ENCODE results near the gene APBB2. TPM values are rescaled to one million over a fixed set of nuclear protein-coding genes. Genes with fewer than 3 reads are reported as not detected.

The APBB2 gene
- total RNA-seq, 2 donors from 2014 or later = 17.4 to 56.6 TPM

- H3K27ac ChIP-seq = no peak overlapping the region
- no peak for DNase-seq (ENCODE audit: low spot score)
- H3K27me3 ChIP-seq (replicated peaks; ENCODE audit: insufficient read depth) = no peaks in the 10 kb centered on the region
- H3K4me1 ChIP-seq (replicated peaks) = no peaks in the 10 kb centered on the region
- no peaks in the 10 kb centered on the region for H3K36me3 ChIP-seq
- 95% methylated on average over 1 of the region's 1 CpG for WGBS
- TF ChIP-seq CTCF (IDR thresholded peaks at IDR 0.05) (no peak), POLR2A (IDR thresholded peaks at IDR 0.05) (no peak), POLR2AphosphoS5 (IDR thresholded peaks at IDR 0.05) (no peak)
- no peaks in the 10 kb centered on the region for H3K9me3 ChIP-seq
- H3K4me3 ChIP-seq = no peak overlapping the region
- intact Hi-C loops (cut with DNase I) = no loop called here
These were observed 250.4 kb downstream of the APBB2 start for GRCh38 chr4:40963897-40964478.

- Histone ChIP-seq H3K4me3 (no peak overlapping the region), H3K4me1 (replicated peaks) (no peaks in the 10 kb centered on the region), H3K27me3 (replicated peaks; ENCODE audit: insufficient read depth) (no peaks in the 10 kb centered on the region), H3K27ac (no peak overlapping the region), H3K36me3 (no peaks in the 10 kb centered on the region), H3K9me3 (no peaks in the 10 kb centered on the region)
- TF ChIP-seq POLR2A (IDR thresholded peaks at IDR 0.05) (no peak), POLR2AphosphoS5 (IDR thresholded peaks at IDR 0.05) (no peak), CTCF (IDR thresholded peaks at IDR 0.05) (no peak)
- DNase-seq (ENCODE audit: low spot score) = no peak
- intact Hi-C loops (cut with DNase I) = no loop called here
- WGBS = 80% methylated on average over 7 of the region's 7 CpGs
These were observed 251.7 kb downstream of the APBB2 start for GRCh38 chr4:40962551-40963180.

- H3K27me3 ChIP-seq (replicated peaks; ENCODE audit: insufficient read depth) = no peaks in the 10 kb centered on the region
- no peak overlapping the region for H3K27ac ChIP-seq
- no peaks in the 10 kb centered on the region for H3K4me1 ChIP-seq (replicated peaks)
- intact Hi-C loops (cut with DNase I) = no loop called here
- 97% methylated on average over 1 of the region's 1 CpG for WGBS
- no peaks in the 10 kb centered on the region for H3K36me3 ChIP-seq
- DNase-seq (ENCODE audit: low spot score) = no peak
- H3K9me3 ChIP-seq = no peaks in the 10 kb centered on the region
- TF ChIP-seq POLR2A (IDR thresholded peaks at IDR 0.05) (no peak), CTCF (IDR thresholded peaks at IDR 0.05) (no peak), POLR2AphosphoS5 (IDR thresholded peaks at IDR 0.05) (no peak)
- H3K4me3 ChIP-seq = no peak overlapping the region
These were observed 253.4 kb downstream of the APBB2 start for GRCh38 chr4:40960941-40961340.

- DNase-seq (ENCODE audit: low spot score) = no peak
- Histone ChIP-seq H3K4me1 (replicated peaks) (no peaks in the 10 kb centered on the region), H3K4me3 (no peak overlapping the region), H3K36me3 (no peaks in the 10 kb centered on the region), H3K27ac (no peak overlapping the region), H3K9me3 (no peaks in the 10 kb centered on the region), H3K27me3 (replicated peaks; ENCODE audit: insufficient read depth) (no peaks in the 10 kb centered on the region)
- intact Hi-C loops (cut with DNase I) = no loop called here
- WGBS = 95% methylated on average over 6 of the region's 6 CpGs
- TF ChIP-seq POLR2A (IDR thresholded peaks at IDR 0.05) = no peak
These were observed 257.1 kb downstream of the APBB2 start for GRCh38 chr4:40957281-40957680.

GRCh38 chr4:40956721-40957255, 257.6 kb downstream of the APBB2 start:
- intact Hi-C loops (cut with DNase I) = no loop called here
- no peak overlapping the region for H3K27ac ChIP-seq

More at GRCh38 chr4:40956721-40957255, 257.6 kb downstream of the APBB2 start:
- TF ChIP-seq POLR2AphosphoS5 (IDR thresholded peaks at IDR 0.05) (no peak), POLR2A (IDR thresholded peaks at IDR 0.05) (no peak), CTCF (IDR thresholded peaks at IDR 0.05) (no peak)
- no peaks in the 10 kb centered on the region for H3K27me3 ChIP-seq (replicated peaks; ENCODE audit: insufficient read depth)
- no peaks in the 10 kb centered on the region for H3K4me1 ChIP-seq (replicated peaks)
- H3K9me3 ChIP-seq = no peaks in the 10 kb centered on the region
- H3K4me3 ChIP-seq = no peak overlapping the region
- DNase-seq (ENCODE audit: low spot score) = no peak
- 90% methylated on average over 5 of the region's 5 CpGs for WGBS
- no peaks in the 10 kb centered on the region for H3K36me3 ChIP-seq

Data from prostate gland (tissue), 2 donors.